ENCODE measurements around the gene GPR25. TPM values are rescaled to one million over a fixed set of nuclear protein-coding genes. Genes with fewer than 3 reads are reported as not detected.

The GPR25 gene
- total RNA-seq, 1 donor from 2014 or later: 1.6 TPM

- no peak for DNase-seq
- ChIA-PET POLR2A (no interaction called here), CTCF (no interaction called here)
- TF ChIP-seq, protein P1, sequence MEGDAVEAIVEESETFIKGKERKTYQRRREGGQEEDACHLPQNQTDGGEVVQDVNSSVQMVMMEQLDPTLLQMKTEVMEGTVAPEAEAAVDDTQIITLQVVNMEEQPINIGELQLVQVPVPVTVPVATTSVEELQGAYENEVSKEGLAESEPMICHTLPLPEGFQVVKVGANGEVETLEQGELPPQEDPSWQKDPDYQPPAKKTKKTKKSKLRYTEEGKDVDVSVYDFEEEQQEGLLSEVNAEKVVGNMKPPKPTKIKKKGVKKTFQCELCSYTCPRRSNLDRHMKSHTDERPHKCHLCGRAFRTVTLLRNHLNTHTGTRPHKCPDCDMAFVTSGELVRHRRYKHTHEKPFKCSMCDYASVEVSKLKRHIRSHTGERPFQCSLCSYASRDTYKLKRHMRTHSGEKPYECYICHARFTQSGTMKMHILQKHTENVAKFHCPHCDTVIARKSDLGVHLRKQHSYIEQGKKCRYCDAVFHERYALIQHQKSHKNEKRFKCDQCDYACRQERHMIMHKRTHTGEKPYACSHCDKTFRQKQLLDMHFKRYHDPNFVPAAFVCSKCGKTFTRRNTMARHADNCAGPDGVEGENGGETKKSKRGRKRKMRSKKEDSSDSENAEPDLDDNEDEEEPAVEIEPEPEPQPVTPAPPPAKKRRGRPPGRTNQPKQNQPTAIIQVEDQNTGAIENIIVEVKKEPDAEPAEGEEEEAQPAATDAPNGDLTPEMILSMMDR (IDR thresholded peaks at IDR 0.05): no peak
- H3K4me1 Mint-ChIP-seq: peaks cover 9% of the 10 kb centered on the region
- intact Hi-C loops (cut with micrococcal nuclease): no loop called here
- H3K36me3 Mint-ChIP-seq (ENCODE audit: low read depth): no peaks in the 10 kb centered on the region
- H3K27me3 Mint-ChIP-seq: no peaks in the 10 kb centered on the region
- ATAC-seq (ENCODE audit: low read depth): no peak
- H3K4me3 Mint-ChIP-seq: no peak overlapping the region
- no peaks in the 10 kb centered on the region for H3K9me3 Mint-ChIP-seq
- H3K27ac Mint-ChIP-seq: no peak overlapping the region
Observed at GRCh38 chr1:200903793-200904192, 31.0 kb downstream of the GPR25 start.

- no peaks in the 10 kb centered on the region for H3K27me3 Mint-ChIP-seq
- TF ChIP-seq, protein P1 (IDR thresholded peaks at IDR 0.05): no peak
- no peaks in the 10 kb centered on the region for H3K9me3 Mint-ChIP-seq
- H3K4me1 Mint-ChIP-seq: peaks cover 9% of the 10 kb centered on the region
- intact Hi-C loops (cut with micrococcal nuclease): no loop called here
- H3K4me3 Mint-ChIP-seq: no peak overlapping the region
- CTCF ChIA-PET: interaction anchor here (0.9 kb wide), 1 partner anchor 68 kb away, joined by 3 read pairs; no protein-coding TSS in a partner anchor
- POLR2A ChIA-PET: no interaction called here
- no peaks in the 10 kb centered on the region for H3K36me3 Mint-ChIP-seq (ENCODE audit: low read depth)
- ATAC-seq (ENCODE audit: low read depth) (no peak), DNase-seq (no peak)
- no peak overlapping the region for H3K27ac Mint-ChIP-seq
Observed at GRCh38 chr1:200904772-200905171, 32.0 kb downstream of the GPR25 start.

DNA sequence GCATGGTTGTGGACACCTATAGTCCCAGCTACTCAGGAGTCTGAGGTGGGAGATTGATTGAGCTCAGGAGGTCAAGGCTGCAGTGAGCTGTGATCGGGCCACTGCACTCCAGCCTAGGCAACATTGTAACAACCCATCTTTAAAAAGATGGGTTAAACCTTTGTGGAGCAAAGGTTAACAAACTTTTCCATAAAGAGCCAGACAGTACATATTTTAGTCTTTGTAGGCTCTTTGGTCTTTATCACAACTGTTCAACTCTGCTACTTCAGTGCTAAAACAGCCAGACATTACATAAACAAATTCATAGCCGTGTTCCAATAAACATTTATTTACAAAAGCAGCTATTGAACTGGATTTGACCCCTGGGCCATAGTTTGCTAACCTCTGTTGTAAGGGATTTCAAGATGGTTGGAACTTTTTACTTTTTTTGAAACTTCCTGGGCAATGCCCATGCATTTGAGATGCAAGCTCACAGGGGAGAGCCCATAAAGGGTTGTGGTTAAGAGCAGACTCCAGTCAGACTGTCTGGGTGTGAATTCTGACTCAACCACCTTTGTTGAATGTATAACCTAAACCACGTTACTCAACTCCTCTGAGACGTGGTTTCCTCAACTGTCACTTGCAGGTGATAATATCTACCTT is 32.8 kb downstream of the GPR25 start:
- TF ChIP-seq, protein P1 (IDR thresholded peaks at IDR 0.05): no peak
- POLR2A ChIA-PET: no interaction called here
- Mint-ChIP-seq H3K4me3 (no peak overlapping the region), H3K27me3 (no peaks in the 10 kb centered on the region), H3K9me3 (no peaks in the 10 kb centered on the region), H3K27ac (no peak overlapping the region), H3K36me3 (ENCODE audit: low read depth) (no peaks in the 10 kb centered on the region), H3K4me1 (peaks cover 9% of the 10 kb centered on the region)
- intact Hi-C loops (cut with micrococcal nuclease): no loop called here
- CTCF ChIA-PET: interaction anchor here (0.9 kb wide), 1 partner anchor 67 kb away, joined by 3 read pairs; no protein-coding TSS in a partner anchor
- no peak for DNase-seq
- ATAC-seq (ENCODE audit: low read depth): no peak

GRCh38 chr1:200906491-200906890 is 33.7 kb downstream of the GPR25 start:
- ATAC-seq (ENCODE audit: low read depth): no peak
- Mint-ChIP-seq H3K4me3 (no peak overlapping the region), H3K9me3 (no peaks in the 10 kb centered on the region), H3K27ac (no peak overlapping the region), H3K27me3 (no peaks in the 10 kb centered on the region), H3K4me1 (peaks cover 9% of the 10 kb centered on the region), H3K36me3 (ENCODE audit: low read depth) (no peaks in the 10 kb centered on the region)
- ChIA-PET POLR2A (no interaction called here), CTCF (no interaction called here)
- intact Hi-C loops (cut with micrococcal nuclease): no loop called here
- TF ChIP-seq, protein P1 (IDR thresholded peaks at IDR 0.05): no peak
- no peak for DNase-seq

DNA sequence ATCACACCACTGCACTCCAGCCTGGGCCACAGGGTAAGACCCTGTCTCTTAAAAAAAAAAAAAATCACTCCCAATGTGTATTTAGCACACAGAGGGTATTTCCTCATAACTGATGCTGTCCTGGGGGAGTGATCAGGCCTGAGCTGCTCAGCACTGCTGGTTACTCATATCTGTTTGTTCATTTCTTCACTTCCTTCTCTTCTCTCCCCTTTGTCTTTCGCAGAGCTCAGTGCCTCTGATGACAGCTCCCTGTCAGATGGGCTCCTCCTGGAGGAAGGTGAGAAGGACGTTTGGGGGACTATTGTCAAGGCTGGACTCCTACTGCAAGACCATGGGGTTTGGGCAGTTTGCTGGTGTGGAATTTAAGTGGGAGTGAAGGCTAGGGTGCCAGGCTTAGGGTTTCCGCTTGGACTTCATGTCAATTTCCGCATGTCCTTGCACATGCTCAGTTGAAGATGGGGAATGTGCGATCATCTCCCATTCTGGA is 34.9 kb downstream of the GPR25 start:
- ATAC-seq (ENCODE audit: low read depth): peak; percentile 79
- H3K27me3 Mint-ChIP-seq: no peaks in the 10 kb centered on the region
- CTCF ChIA-PET: interaction anchor here (1.2 kb wide), 1 partner anchor 72 kb away, joined by 3 read pairs; no protein-coding TSS in a partner anchor
- H3K36me3 Mint-ChIP-seq (ENCODE audit: low read depth): no peaks in the 10 kb centered on the region
- H3K27ac Mint-ChIP-seq: no peak overlapping the region
- no peaks in the 10 kb centered on the region for H3K9me3 Mint-ChIP-seq
- POLR2A ChIA-PET: interaction anchor here (0.6 kb wide), 1 partner anchor 19 kb away, joined by 3 read pairs; no protein-coding TSS in a partner anchor
- intact Hi-C loops (cut with micrococcal nuclease): no loop called here
- TF ChIP-seq, protein P1 (IDR thresholded peaks at IDR 0.05): no peak
- peaks cover 8% of the 10 kb centered on the region for H3K4me1 Mint-ChIP-seq
- DNase-seq: no peak
- no peak overlapping the region for H3K4me3 Mint-ChIP-seq

Data from activated B cell treated with CpG ODN at 0.5 μM for 24 hours (primary cell).